ENCODE measurements around the gene RALGPS2.

The RALGPS2 gene

GRCh38 chr1:178867670-178868069 lies 142.6 kb downstream of the RALGPS2 start:
- no peak for DNase-seq (ENCODE audit: low read depth)

DNA sequence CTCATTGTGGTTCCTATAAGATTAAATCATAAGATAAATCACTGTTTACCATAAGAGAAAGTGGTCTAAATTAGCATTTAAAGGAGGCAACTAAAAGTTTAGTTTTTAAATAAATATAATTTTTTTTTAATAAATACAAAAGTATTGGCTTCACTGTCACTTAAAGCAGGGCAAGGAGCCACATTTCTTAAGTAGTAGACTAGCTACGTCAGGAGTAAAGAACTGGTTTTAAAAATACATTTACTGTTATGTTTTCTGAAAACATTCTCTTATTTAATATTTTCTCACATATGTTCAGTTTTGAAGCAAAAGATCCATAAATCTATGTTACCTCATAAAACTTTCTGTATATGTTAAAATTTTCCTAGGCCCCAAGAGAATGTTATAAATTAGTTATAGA lies 143.7 kb downstream of the RALGPS2 start:
- no peak for DNase-seq (ENCODE audit: low read depth)

- no peak for DNase-seq (ENCODE audit: low read depth)
These were observed 144.2 kb downstream of the RALGPS2 start for GRCh38 chr1:178869119-178869697.

GRCh38 chr1:178870221-178870620 lies 145.2 kb downstream of the RALGPS2 start:
- no peak for DNase-seq (ENCODE audit: low read depth)

DNA sequence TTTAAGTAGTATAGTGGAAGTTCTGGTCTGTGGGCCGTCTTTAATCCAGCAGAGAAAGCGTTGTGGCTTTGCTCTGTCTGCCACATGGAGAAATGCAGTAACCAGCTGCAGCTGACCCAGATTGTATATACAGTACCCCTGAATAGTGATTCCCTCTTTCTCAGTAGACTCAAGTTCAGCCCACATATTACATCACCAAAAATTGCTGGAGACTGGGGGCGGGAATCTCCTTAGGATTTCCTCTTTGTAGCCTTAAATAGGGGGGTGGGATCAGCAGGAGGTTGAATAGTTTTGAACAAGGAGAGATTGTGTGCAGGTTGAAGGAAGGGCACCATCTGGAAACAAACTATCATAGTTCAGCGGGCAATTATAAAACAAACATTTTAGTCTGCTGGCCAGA lies 145.9 kb downstream of the RALGPS2 start, which contains the start of gene ANGPTL1:
ANGPTL1 (minus strand) TSS at position 134 of the 400 bp plus-strand sequence. CDS start 5,301 bp downstream, outside the sequence.
- DNase-seq (ENCODE audit: low read depth): no peak

DNA sequence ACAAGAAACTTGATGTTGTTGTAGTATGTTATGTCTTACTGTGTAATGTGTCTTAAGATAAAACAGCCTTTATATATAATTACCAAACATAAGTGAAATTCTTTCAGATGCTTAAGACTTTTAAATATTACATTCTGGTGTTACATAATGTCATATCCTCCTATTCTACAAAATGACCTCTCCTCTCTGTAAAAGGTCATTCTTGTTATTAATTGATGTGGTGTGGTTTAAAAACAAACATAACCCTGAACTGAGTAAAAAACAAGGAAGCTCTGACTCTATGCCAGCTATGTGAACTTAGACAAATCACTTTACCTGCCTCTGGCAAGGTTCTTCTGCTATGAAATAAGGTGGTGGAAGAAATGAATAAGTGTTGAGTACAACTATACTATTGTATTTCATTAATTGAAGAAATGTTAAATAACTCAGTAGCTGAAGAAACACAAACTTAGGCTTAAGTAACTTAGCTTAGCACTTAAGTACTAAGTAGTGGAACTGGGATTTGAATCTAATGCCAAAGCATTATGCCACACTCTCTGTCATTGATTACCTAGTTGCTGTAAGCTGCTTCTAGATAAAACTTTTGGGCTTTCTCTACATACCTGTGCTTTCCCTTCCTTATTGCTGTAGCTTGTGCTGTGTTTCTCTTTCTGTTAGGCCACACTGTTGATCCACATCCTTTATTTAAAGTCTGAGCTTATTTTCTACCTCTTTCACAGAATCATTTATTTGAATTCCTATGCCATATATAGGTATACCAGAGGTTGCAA lies 146.7 kb downstream of the RALGPS2 start:
- no peak for DNase-seq (ENCODE audit: low read depth)

DNA sequence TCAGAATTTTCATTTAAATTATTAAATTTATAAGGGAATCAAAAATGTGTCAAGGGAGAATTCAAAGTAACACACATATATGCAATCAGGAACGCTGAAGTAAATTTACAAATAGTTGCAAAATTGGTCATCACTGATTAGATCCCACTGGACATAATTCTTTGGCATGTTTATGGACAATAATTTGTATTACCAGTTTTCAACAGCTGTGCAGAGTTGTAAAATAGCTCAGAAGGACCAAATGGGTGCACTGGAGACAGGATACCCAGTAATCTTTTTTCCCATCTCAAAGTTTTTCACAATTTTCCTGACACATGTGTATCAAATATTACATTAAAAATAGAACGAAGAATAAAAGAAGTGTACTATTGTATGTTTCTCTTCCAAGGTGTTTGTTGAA lies 149.9 kb downstream of the RALGPS2 start:
- no peak for DNase-seq (ENCODE audit: low read depth)

GRCh38 chr1:178875936-178876335 lies 150.9 kb downstream of the RALGPS2 start:
- no peak for DNase-seq (ENCODE audit: low read depth)

- no peak for DNase-seq (ENCODE audit: low read depth)
These were observed 152.9 kb downstream of the RALGPS2 start for GRCh38 chr1:178877896-178878295.

DNA sequence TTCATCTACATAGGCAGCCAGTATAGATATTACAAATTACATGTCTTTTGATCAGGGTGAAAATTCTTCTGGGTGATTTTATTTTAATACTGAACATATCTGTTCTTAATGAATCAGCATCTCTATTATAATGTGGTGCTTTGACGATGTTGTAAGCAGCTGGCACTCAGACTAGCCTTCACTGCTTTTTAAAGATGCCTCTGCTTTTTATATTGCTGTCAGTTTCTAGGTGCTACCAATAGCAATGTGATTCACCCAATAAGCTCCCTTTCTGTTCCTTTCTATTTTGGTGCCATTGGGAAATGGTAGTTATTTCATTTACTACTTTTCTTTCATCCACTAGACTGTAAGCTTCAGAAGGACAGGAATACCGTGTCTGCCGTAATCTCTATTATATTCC lies 156.9 kb downstream of the RALGPS2 start:
- no peak for DNase-seq (ENCODE audit: low read depth)

- no peak for DNase-seq (ENCODE audit: low read depth)
These were observed 160.8 kb downstream of the RALGPS2 start for GRCh38 chr1:178885869-178886268.

GRCh38 chr1:178886551-178886950 lies 161.5 kb downstream of the RALGPS2 start:
- DNase-seq (ENCODE audit: low read depth): no peak

- no peak for DNase-seq (ENCODE audit: low read depth)
These were observed 170.9 kb downstream of the RALGPS2 start for GRCh38 chr1:178895928-178896327.

DNA sequence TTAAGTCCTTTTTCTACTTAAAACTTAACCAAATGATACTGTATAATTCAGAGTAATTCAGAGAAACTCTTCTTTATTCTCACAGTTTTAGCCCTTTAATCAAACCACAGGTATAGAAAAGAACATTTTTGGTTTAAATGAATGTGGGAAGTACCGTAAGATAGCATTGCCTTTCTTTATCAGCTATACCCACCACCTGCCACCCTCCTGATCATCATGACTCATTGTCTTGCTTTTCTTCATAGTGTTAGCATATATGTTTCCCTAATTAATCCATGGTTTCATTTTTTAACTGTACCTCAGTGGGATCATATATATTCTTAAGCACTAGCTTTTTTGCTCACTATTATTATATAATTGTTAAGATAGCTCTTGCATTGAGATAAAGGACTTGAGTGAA lies 173.4 kb downstream of the RALGPS2 start:
- no peak for DNase-seq (ENCODE audit: low read depth)

GRCh38 chr1:178899402-178899801 lies 174.4 kb downstream of the RALGPS2 start:
- no peak for DNase-seq (ENCODE audit: low read depth)

DNA sequence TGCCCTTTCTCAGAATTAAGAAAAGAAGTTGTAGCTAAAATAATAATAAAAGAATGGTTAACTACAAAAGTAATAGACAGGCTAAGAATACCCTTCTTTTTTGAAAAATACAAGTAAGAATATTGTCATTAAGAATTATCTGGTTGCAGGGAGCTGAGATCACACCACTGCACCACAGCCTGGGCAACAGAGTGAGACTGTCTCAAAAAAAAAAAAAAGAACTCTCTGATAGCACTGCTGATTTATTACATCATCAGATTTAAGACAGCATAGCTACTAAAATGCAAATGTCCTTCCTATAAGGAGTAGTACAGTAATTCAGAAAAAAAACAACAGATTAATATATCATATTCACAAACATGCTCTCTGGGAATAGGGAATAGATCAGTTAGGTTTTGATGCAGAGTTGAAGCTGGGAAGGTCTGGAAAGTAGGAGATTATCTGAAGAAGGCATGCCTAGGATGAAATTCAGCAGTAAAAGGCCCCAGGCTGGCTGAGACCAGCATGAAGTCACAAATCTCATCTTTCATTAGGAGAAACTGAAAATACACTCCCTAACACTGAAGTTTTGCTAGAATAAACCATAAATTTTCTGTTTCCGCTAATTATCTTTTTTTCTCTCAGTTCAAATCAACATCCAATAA lies 176.6 kb downstream of the RALGPS2 start:
- no peak for DNase-seq (ENCODE audit: low read depth)

GRCh38 chr1:178908358-178908757 lies 183.3 kb downstream of the RALGPS2 start:
- no peak for DNase-seq (ENCODE audit: low read depth)

GRCh38 chr1:178910023-178910422 lies 185.0 kb downstream of the RALGPS2 start:
- no peak for DNase-seq (ENCODE audit: low read depth)

- no peak for DNase-seq (ENCODE audit: low read depth)
These were observed 187.6 kb downstream of the RALGPS2 start for GRCh38 chr1:178912597-178912996.

- no peak for DNase-seq (ENCODE audit: low read depth)
These were observed 191.6 kb downstream of the RALGPS2 start for GRCh38 chr1:178916448-178917174.

- no peak for DNase-seq (ENCODE audit: low read depth)
These were observed 193.3 kb downstream of the RALGPS2 start for GRCh38 chr1:178918308-178918707.

DNA sequence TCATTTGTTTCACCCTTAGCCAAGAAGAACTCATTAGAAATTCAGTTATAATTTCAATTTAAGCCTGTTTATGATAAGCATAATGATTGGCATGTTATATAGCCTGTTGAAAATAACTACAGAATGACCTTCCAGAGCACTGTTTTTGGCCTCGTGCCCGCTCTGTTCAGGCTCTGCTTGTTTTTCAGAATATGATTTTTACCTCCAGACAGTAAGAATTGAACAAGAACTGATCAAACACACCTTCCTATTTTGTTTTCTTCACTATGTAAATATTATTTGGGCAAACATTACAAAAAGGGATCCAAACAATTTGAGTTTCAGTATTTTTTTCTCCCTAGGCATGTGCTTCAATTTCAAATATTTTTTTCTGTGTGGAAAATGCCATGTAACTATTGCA lies 193.9 kb downstream of the RALGPS2 start:
- DNase-seq (ENCODE audit: low read depth): no peak

DNA sequence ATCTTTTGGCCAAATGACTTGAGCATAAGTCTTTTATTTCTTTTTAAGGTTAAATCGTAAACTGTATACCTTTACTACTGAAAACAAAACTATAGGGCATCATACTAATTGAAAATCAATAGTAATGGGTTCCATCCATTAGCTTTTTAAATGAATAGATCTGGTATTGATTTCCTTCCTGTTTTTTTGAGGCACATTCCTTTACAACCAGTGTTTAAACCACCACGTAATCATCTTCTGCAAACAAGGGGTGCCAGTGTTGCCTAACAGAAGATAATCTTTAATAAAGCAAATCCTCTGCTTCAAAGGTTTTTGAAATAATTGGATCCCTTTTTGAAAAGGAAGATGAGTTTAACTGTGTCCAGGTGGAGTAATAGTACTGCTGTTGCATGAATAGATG lies 194.5 kb downstream of the RALGPS2 start:
- no peak for DNase-seq (ENCODE audit: low read depth)

All from stimulated activated CD4-positive, alpha-beta T cell treated with anti-CD3 and anti-CD28 coated beads, Interleukin-2, amount 100 ng/mL, for 4 hours (primary cell).